HG03565 (cell line): ENCODE measurements around the gene VAX1.
"Not testable (repeated sequence)": the region's sequence is repeated elsewhere in the genome, so short reads cannot be mapped to it uniquely, and the experiment has no call there.

ENCODE experiments used
- ATAC-seq: cut with Tn5 transposase; IDR thresholded peaks from one replicate; pipeline ENCODE4 v1.9.1; 2021; ENCODE audit warnings: mild to moderate bottlenecking, moderate library complexity; ENCODE audit not compliant: unreplicated experiment

VAX1 gene

GRCh38 chr10:117137911-117138642 is at the start of gene VAX1:
Gene VAX1 (minus strand): TSS chr10:117138270. CDS start chr10:117138056, 214 bp downstream.
- no peak for ATAC-seq

GRCh38 chr10:117186832-117187615 is 49.0 kb upstream of the VAX1 start:
- ATAC-seq, result no peak

- ATAC-seq, result not testable (repeated sequence)
Measured at GRCh38 chr10:117185817-117186216, 47.7 kb upstream of the VAX1 start.

- ATAC-seq, result no peak
Measured at GRCh38 chr10:117184821-117185220, 46.8 kb upstream of the VAX1 start.

GRCh38 chr10:117184296-117184695 is 46.2 kb upstream of the VAX1 start:
- ATAC-seq, result no peak

- ATAC-seq, result no peak
Measured at GRCh38 chr10:117178190-117178589, 40.1 kb upstream of the VAX1 start.

- no peak for ATAC-seq
Measured at GRCh38 chr10:117175901-117176534, 37.9 kb upstream of the VAX1 start.

GRCh38 chr10:117175215-117175900 is 37.3 kb upstream of the VAX1 start:
- peak; percentile 15 for ATAC-seq

- peak; percentile 79 for ATAC-seq
Measured at GRCh38 chr10:117174439-117175214, 36.6 kb upstream of the VAX1 start.

GRCh38 chr10:117170244-117170643 is 32.2 kb upstream of the VAX1 start:
- ATAC-seq, result no peak

- ATAC-seq, result no peak
Measured at GRCh38 chr10:117169480-117169879, 31.4 kb upstream of the VAX1 start.

- no peak for ATAC-seq
Measured at GRCh38 chr10:117168729-117169128, 30.7 kb upstream of the VAX1 start.

- ATAC-seq, result peak; percentile 85
Measured at GRCh38 chr10:117167789-117168674, 30.0 kb upstream of the VAX1 start.

- ATAC-seq, result no peak
Measured at GRCh38 chr10:117167346-117167788, 29.3 kb upstream of the VAX1 start.

- ATAC-seq, result no peak
Measured at GRCh38 chr10:117166418-117167345, 28.6 kb upstream of the VAX1 start.

GRCh38 chr10:117165538-117166417 is 27.7 kb upstream of the VAX1 start:
- ATAC-seq, result no peak
